ENCODE results near the gene PHKG2. TPM values are rescaled to one million over a fixed set of nuclear protein-coding genes. Genes with fewer than 3 reads are reported as not detected.
A peak's percentile ranks its signal among the peaks of the same experiment; 100 is the strongest.

Gene PHKG2
- total RNA-seq, 4 donors from 2014 or later = 38.9 to 94.1 (median 57.7) TPM

DNA sequence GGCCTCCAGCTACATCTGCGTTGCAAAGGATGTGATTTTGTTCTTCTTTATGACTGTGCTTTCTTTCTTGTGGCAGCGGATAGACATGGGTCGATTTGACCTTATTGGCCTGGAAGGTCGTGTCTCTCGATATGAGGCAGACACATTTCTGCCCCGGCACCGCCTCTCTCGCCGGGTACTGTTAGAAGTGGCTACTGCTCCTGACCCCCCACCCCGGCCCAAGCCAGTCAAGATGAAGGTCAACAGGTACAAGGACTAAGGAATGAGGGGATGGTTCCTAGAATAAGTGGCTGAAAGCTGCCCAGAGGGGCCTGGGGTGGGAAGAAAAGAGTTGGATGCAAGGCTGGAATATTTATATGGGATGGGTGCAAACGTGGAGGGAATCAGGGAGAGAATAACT is 28.1 kb upstream of the PHKG2 start:
- Histone ChIP-seq H3K4me3 (no peak overlapping the region), H3K9me3 (no peaks in the 10 kb centered on the region), H3K27ac (no peak overlapping the region), H3K36me3 (peaks cover 0 to 100% (median 3%) of the 10 kb centered on the region in 3 donors), H3K27me3 (no peaks in the 10 kb centered on the region), H3K4me1 (peaks cover 0 to 10% (median 0%) of the 10 kb centered on the region in 4 donors)
- DNase-seq = peak in 1 of 3 donors; percentile 15
- TF ChIP-seq CTCF (IDR thresholded peaks at IDR 0.05) (no peak), POLR2A (IDR thresholded peaks at IDR 0.05) (no peak)

GRCh38 chr16:30720694-30721093 is 27.5 kb upstream of the PHKG2 start:
- H3K4me1 ChIP-seq = peaks cover 0 to 16% (median 1%) of the 10 kb centered on the region in 4 donors
- peak overlapping the region in 1 of 4 donors; percentile 46 for H3K27ac ChIP-seq
- no peaks in the 10 kb centered on the region for H3K27me3 ChIP-seq
- peaks cover 0 to 100% (median 3%) of the 10 kb centered on the region in 3 donors for H3K36me3 ChIP-seq
- H3K9me3 ChIP-seq = no peaks in the 10 kb centered on the region
- peak in 1 of 3 donors; percentile 24 for DNase-seq
- TF ChIP-seq POLR2A (IDR thresholded peaks at IDR 0.05) (no peak), CTCF (IDR thresholded peaks at IDR 0.05) (no peak)
- no peak overlapping the region for H3K4me3 ChIP-seq

DNA sequence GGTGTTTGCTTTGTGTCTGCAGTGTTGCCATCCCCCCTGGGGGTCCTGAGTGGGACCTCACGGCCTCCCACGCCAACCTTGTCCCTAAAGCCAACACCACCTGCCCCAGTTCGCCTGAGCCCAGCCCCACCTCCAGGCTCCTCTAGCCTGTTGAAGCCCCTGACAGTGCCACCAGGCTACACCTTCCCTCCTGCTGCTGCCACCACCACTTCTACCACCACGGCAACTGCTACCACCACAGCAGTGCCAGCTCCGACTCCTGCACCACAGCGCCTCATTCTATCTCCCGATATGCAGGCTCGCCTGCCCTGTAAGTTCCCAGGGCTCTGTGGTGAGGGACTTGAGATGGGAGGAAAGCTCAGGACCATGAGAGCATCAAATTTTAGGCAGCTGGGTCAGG is 27.1 kb upstream of the PHKG2 start:
- peaks cover 0 to 17% (median 1%) of the 10 kb centered on the region in 4 donors for H3K4me1 ChIP-seq
- H3K27ac ChIP-seq = peak overlapping the region in 1 of 4 donors; percentile 46
- H3K27me3 ChIP-seq = no peaks in the 10 kb centered on the region
- peaks cover 0 to 99% (median 3%) of the 10 kb centered on the region in 3 donors for H3K36me3 ChIP-seq
- no peak overlapping the region for H3K4me3 ChIP-seq
- DNase-seq = peak in 1 of 3 donors; percentile 42
- TF ChIP-seq POLR2A (IDR thresholded peaks at IDR 0.05) (no peak), CTCF (IDR thresholded peaks at IDR 0.05) (no peak)
- H3K9me3 ChIP-seq = no peaks in the 10 kb centered on the region

DNA sequence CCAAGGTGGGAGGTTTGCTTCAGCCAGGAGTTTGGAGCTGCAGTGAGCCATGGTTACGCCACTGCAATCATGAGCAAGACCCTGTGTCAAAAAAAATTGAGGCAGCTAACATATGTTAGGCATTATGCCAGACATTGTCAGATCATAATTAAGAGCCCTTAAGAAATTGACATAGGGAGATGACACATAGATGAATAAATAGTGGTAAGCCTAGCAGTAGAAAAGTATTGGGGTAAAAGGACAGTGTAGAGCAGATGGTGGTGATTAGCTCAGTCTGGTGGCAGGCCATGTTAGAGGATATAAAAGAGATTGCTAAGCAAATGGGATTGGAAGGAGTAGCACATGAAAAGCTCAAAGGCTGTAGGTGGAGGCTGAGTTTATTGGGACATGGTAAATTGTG is 26.6 kb upstream of the PHKG2 start:
- TF ChIP-seq POLR2A (IDR thresholded peaks at IDR 0.05) (no peak), CTCF (IDR thresholded peaks at IDR 0.05) (no peak)
- peaks cover 0 to 17% (median 1%) of the 10 kb centered on the region in 4 donors for H3K4me1 ChIP-seq
- peaks cover 0 to 95% (median 3%) of the 10 kb centered on the region in 3 donors for H3K36me3 ChIP-seq
- no peak overlapping the region for H3K4me3 ChIP-seq
- peak overlapping the region in 1 of 4 donors; percentile 46 for H3K27ac ChIP-seq
- no peaks in the 10 kb centered on the region for H3K9me3 ChIP-seq
- DNase-seq = no peak
- H3K27me3 ChIP-seq = no peaks in the 10 kb centered on the region

DNA sequence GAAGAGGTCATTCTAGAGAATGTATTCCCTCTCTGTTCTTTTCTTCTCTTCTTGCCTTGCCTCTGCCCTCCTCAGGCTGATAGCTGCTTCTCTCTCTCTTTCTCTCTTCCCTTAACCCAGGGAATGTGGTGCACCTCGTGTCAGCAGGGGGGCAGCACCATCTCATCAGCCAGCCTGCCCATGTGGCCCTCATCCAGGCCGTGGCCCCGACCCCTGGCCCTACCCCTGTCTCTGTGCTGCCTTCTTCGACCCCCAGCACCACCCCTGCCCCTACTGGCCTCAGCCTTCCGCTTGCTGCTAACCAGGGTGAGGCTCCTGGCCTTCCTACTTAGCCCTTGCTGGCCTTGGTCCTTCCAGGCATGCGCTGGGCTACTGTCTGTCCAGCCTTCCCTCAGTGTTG is 25.8 kb upstream of the PHKG2 start:
- no peak for TF ChIP-seq POLR2A (IDR thresholded peaks at IDR 0.05)
- TF ChIP-seq CTCF (IDR thresholded peaks at IDR 0.05) = peak in 2 of 6 experiments; percentile 15 to 23
- Histone ChIP-seq H3K4me1 (peaks cover 0 to 17% (median 1%) of the 10 kb centered on the region in 4 donors), H3K27me3 (no peaks in the 10 kb centered on the region), H3K36me3 (peaks cover 0 to 87% (median 3%) of the 10 kb centered on the region in 3 donors), H3K9me3 (no peaks in the 10 kb centered on the region), H3K27ac (peak overlapping the region in 2 of 4 donors; percentile 22 to 38), H3K4me3 (no peak overlapping the region)
- DNase-seq = peak in 2 of 3 donors; percentile 42 to 49

Data from Peyer's patch (tissue), 4 donors.